Measurements from ENCODE around the gene CAST. TPM values are rescaled to one million over a fixed set of nuclear protein-coding genes. Genes with fewer than 3 reads are reported as not detected.

CAST gene
- total RNA-seq, 1 donor from 2014 or later = 287 TPM

- peaks cover 93% of the 10 kb centered on the region for H3K79me2 ChIP-seq (ENCODE audit: insufficient read depth, low read length)
- no peaks in the 10 kb centered on the region for H3K36me3 ChIP-seq (ENCODE audit: insufficient read depth, low read length)
- H2AFZ ChIP-seq (ENCODE audit: low read depth, low read length) = no peak overlapping the region
- TF ChIP-seq EZH2 (IDR thresholded peaks at IDR 0.05; ENCODE audit: insufficient read depth, low read length) = no peak
- no peak for TF ChIP-seq CTCF (IDR thresholded peaks at IDR 0.05; ENCODE audit: insufficient read depth, low read depth, low read length)
- Mint-ChIP-seq H3K9me3 (ENCODE audit: unreplicated experiment) (no peaks in the 10 kb centered on the region), H3K4me3 (ENCODE audit: unreplicated experiment) (no peak overlapping the region), H3K27ac (ENCODE audit: unreplicated experiment) (no peak overlapping the region), H3K36me3 (ENCODE audit: low read depth, unreplicated experiment) (peaks cover 8% of the 10 kb centered on the region), H3K4me1 (ENCODE audit: low read depth, unreplicated experiment) (peaks cover 36% of the 10 kb centered on the region), H3K27me3 (ENCODE audit: low read depth, unreplicated experiment) (no peaks in the 10 kb centered on the region)
- H3K9ac ChIP-seq (ENCODE audit: low read length) = no peak overlapping the region
- no peak overlapping the region for H3K4me3 ChIP-seq (ENCODE audit: insufficient read depth, low read depth, low read length)
- FAIRE-seq (no peak), DNase-seq (ENCODE audit: low read depth) (no peak)
- H3K27me3 ChIP-seq (ENCODE audit: insufficient read depth, low read length) = no peaks in the 10 kb centered on the region
- peaks cover 65% of the 10 kb centered on the region for H4K20me1 ChIP-seq (ENCODE audit: insufficient read depth, low read length)
- H3K4me1 ChIP-seq (ENCODE audit: insufficient read depth, low read length) = peaks cover 2% of the 10 kb centered on the region
- H3K4me2 ChIP-seq (ENCODE audit: low read length) = no peak overlapping the region
- no peaks in the 10 kb centered on the region for H3K9me3 ChIP-seq (ENCODE audit: insufficient read depth, low read depth, low read length)
- H3K27ac ChIP-seq (ENCODE audit: low read depth, low read length) = no peak overlapping the region
Observed at GRCh38 chr5:96668725-96669124, 6.5 kb downstream of the CAST start.

DNA sequence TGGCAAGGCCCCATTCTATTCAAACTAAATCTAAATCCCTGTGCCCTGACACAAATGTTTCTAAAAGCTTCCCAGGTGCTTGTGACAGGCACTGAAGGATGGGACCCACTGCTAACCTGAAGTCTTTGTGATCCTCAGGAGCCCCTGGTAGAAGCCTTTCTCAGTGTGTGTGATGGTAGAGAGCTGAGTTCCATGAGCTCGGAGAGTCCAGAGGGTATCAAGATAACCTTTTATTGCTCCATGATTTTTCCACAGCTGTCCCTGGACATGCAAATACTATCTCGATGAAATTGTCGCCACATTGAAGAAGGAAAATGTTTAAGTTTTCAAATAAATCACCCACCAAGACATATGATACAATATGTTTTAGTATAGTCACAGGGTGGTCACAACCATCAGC lies 7.7 kb downstream of the CAST start:
- Histone ChIP-seq H3K79me2 (ENCODE audit: insufficient read depth, low read length) (peaks cover 92% of the 10 kb centered on the region), H3K4me3 (ENCODE audit: insufficient read depth, low read depth, low read length) (no peak overlapping the region), H3K9ac (ENCODE audit: low read length) (no peak overlapping the region), H3K9me3 (ENCODE audit: insufficient read depth, low read depth, low read length) (no peaks in the 10 kb centered on the region), H3K4me1 (ENCODE audit: insufficient read depth, low read length) (no peaks in the 10 kb centered on the region), H4K20me1 (ENCODE audit: insufficient read depth, low read length) (peaks cover 58% of the 10 kb centered on the region), H3K27me3 (ENCODE audit: insufficient read depth, low read length) (no peaks in the 10 kb centered on the region), H3K27ac (ENCODE audit: low read depth, low read length) (no peak overlapping the region), H2AFZ (ENCODE audit: low read depth, low read length) (no peak overlapping the region), H3K4me2 (ENCODE audit: low read length) (no peak overlapping the region), H3K36me3 (ENCODE audit: insufficient read depth, low read length) (no peaks in the 10 kb centered on the region)
- FAIRE-seq (no peak), DNase-seq (ENCODE audit: low read depth) (no peak)
- Mint-ChIP-seq H3K36me3 (ENCODE audit: low read depth, unreplicated experiment) (peaks cover 8% of the 10 kb centered on the region), H3K4me1 (ENCODE audit: low read depth, unreplicated experiment) (peaks cover 29% of the 10 kb centered on the region), H3K4me3 (ENCODE audit: unreplicated experiment) (no peak overlapping the region), H3K27ac (ENCODE audit: unreplicated experiment) (no peak overlapping the region), H3K9me3 (ENCODE audit: unreplicated experiment) (no peaks in the 10 kb centered on the region), H3K27me3 (ENCODE audit: low read depth, unreplicated experiment) (no peaks in the 10 kb centered on the region)
- TF ChIP-seq CTCF (IDR thresholded peaks at IDR 0.05; ENCODE audit: insufficient read depth, low read depth, low read length) (no peak), EZH2 (IDR thresholded peaks at IDR 0.05; ENCODE audit: insufficient read depth, low read length) (no peak)

DNA sequence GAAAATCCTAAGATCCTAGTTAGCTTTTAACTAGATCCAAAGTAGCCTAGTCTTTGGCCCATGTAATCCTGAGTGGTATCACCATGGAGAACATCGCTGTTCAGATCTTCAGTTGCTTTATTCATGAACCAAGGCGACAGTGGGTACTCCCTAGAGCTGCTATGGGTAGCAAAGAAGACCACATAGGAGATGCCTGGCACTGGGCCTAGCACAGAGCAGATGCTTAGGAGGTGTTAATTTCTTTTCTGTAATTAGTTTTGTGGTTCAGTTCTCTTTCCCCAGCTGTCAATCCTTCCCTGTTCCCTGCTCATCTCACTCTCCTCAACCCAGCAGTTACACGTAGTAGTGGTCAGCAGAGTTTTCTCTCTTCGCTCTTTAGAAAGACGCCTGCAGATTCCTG lies 9.3 kb downstream of the CAST start:
- no peaks in the 10 kb centered on the region for H3K9me3 Mint-ChIP-seq (ENCODE audit: unreplicated experiment)
- Histone ChIP-seq H4K20me1 (ENCODE audit: insufficient read depth, low read length) (peaks cover 49% of the 10 kb centered on the region), H3K9ac (ENCODE audit: low read length) (no peak overlapping the region), H3K27ac (ENCODE audit: low read depth, low read length) (no peak overlapping the region), H3K9me3 (ENCODE audit: insufficient read depth, low read depth, low read length) (no peaks in the 10 kb centered on the region), H3K4me1 (ENCODE audit: insufficient read depth, low read length) (no peaks in the 10 kb centered on the region), H3K36me3 (ENCODE audit: insufficient read depth, low read length) (no peaks in the 10 kb centered on the region), H3K4me3 (ENCODE audit: insufficient read depth, low read depth, low read length) (no peak overlapping the region), H2AFZ (ENCODE audit: low read depth, low read length) (no peak overlapping the region), H3K4me2 (ENCODE audit: low read length) (no peak overlapping the region), H3K79me2 (ENCODE audit: insufficient read depth, low read length) (peaks cover 80% of the 10 kb centered on the region), H3K27me3 (ENCODE audit: insufficient read depth, low read length) (no peaks in the 10 kb centered on the region)
- peaks cover 21% of the 10 kb centered on the region for H3K4me1 Mint-ChIP-seq (ENCODE audit: low read depth, unreplicated experiment)
- FAIRE-seq (no peak), DNase-seq (ENCODE audit: low read depth) (no peak)
- H3K27me3 Mint-ChIP-seq (ENCODE audit: low read depth, unreplicated experiment) = no peaks in the 10 kb centered on the region
- no peak overlapping the region for H3K27ac Mint-ChIP-seq (ENCODE audit: unreplicated experiment)
- H3K36me3 Mint-ChIP-seq (ENCODE audit: low read depth, unreplicated experiment) = peaks cover 6% of the 10 kb centered on the region
- TF ChIP-seq CTCF (IDR thresholded peaks at IDR 0.05; ENCODE audit: insufficient read depth, low read depth, low read length) (no peak), EZH2 (IDR thresholded peaks at IDR 0.05; ENCODE audit: insufficient read depth, low read length) (no peak)
- H3K4me3 Mint-ChIP-seq (ENCODE audit: unreplicated experiment) = no peak overlapping the region

Data from astrocyte (in vitro differentiated cells and primary cell).